Measurements from ENCODE around the gene ROCK2. TPM values are rescaled to one million over a fixed set of nuclear protein-coding genes. Genes with fewer than 3 reads are reported as not detected.
A peak's percentile ranks its signal among the peaks of the same experiment; 100 is the strongest.

The ROCK2 gene
- polyA plus RNA-seq, result 10 to 100 TPM in 2 of 3 donors, 1 to 10 TPM in 1; 5.6 to 22.8 (median 17.3) TPM

DNA sequence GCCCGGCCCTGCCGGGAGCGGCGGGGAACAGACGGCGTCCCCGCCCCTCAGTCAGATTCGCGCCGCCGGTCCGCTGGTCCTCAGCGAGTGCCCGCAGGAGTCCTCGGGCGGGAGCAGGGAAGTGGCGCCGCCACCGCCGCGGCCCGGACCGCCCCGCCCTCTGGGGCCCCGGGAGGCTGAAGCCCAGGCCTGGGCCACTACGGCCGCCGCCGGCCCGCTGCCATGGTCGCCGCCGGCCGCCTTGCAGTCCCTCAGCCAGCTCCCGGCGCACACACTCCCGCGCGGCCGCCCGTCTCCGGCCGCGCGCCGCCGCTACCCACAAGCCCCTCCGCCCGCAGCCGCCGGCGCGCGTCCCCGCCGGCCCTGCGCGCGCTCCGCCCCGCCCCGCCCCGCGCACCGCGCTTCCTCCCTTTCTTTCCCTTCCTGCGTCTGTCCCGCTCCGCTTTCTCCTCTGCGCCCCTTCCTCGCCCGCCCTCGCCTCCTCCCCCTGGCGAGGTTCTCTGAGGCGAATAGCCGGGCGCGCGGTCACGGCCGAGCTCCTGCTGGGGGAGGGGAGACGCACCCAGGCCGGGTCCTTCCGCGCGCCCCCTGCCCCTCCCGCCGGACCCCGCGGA is at the start of gene ROCK2:
Gene ROCK2 (minus strand): TSS at position 295 of the 614 bp plus-strand sequence. CDS start 500 bp downstream, outside the sequence.
- WGBS, 3 donors, result 0 to 1% (median 1%) methylated on average over 33 to 88 of the region's 90 CpGs
- H3K27ac ChIP-seq (ENCODE audit: low read depth, low read length), result peak within 1 kb of the TSS; percentile 91

DNA sequence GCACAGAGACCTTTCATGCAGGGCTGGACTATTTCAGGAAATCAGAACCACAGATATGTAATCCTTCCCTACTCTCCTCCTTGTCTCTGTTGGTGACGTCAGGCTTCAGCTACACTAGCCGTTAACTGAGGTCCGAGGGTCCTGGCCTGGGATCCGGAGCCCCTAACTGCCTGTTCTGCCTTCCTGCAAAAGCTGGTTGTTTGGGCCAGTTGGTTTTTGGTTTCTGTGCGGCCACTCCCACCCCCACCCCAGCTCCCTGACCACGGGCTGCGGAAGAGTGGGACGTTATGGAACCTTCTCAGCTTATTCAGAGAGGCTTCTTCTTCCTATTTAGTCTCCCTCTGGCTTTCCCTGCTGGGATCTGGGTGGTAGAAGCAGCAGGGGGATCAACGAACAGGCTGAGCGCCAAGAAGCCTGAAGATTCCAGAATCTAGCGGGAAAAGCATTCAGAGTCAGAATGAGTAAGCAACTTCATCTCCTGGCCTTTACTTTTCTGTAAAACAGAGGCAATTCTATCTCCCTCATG is 49.3 kb upstream of the ROCK2 start:
- H3K27ac ChIP-seq (ENCODE audit: low read depth, low read length), result no peak overlapping the region
- WGBS, 3 donors, result 63 to 90% (median 76%) methylated on average over 11 of the region's 11 CpGs

DNA sequence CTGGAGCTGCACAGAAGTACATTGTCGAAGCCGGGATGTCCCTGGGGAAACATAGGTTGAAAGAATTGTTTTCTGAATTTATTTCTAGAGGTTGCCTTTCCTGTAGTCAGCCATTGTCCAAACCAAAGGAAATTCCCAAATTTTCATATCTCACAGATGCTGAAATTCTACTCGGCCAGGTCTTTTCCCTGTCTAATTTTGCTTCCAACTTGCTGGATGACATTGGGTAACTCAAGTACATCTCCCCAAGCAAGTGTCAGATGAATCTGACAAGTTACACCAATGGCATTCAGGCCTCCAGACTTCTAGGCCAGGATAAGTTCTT is 47.5 kb upstream of the ROCK2 start:
- 46 to 50% (median 47%) methylated on average over 3 of the region's 3 CpGs for WGBS, 3 donors
- H3K27ac ChIP-seq (ENCODE audit: low read depth, low read length), result no peak overlapping the region

DNA sequence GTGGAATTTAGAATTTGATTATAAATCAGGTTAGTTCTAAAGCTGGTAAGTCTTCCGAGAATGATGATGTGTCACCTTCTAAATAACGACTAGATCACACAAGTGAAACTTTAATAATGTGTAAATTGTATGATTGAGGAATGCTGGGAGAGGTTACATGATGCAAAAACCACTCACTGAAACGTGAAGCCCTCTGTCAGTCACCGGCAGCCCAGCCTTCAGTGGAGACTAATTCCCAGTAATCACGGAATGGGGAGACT is 45.9 kb upstream of the ROCK2 start:
- H3K27ac ChIP-seq (ENCODE audit: low read depth, low read length), result no peak overlapping the region
- 74 to 84% (median 83%) methylated on average over 5 of the region's 5 CpGs for WGBS, 3 donors

DNA sequence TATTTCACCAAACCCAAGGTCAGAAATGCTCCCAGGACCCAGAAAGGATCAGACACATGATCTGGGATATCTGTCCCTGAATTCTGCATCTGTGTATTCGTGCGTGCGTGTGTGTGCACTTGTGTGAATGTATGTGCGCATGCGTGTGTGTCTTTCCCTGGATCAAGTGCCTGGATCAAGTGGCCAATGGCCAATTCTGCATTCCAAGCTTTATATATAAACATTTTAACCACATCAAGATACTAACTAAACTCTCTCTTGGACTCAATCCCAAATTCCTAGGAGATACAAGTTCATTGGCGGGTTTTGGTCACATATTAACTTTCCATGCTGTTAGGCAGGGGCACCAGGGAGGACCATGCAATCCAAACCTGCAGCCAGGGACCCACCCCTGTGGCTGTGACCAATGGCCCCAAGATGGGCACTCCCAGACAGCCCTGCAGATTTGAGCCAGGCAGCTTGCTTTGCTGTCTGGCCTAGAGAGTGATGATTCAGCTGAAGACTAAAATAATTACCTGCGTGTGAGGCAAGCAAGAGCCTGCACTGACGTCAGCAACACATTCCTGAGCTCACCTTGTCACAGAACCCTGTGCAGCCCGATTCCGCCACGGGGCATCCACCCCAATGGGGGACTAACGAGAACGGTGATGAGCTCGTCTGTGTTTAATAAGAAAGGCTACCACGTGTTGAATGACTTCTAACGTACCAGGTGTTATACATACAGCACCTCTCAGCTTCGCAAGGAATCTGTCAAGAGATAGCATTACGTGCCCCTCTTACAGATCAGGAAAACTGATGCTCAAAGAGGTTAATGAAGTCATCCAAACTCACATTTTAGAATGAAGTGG is 45.3 kb upstream of the ROCK2 start:
- H3K27ac ChIP-seq (ENCODE audit: low read depth, low read length), result no peak overlapping the region
- WGBS, 3 donors, result 59 to 74% (median 70%) methylated on average over 18 of the region's 18 CpGs

DNA sequence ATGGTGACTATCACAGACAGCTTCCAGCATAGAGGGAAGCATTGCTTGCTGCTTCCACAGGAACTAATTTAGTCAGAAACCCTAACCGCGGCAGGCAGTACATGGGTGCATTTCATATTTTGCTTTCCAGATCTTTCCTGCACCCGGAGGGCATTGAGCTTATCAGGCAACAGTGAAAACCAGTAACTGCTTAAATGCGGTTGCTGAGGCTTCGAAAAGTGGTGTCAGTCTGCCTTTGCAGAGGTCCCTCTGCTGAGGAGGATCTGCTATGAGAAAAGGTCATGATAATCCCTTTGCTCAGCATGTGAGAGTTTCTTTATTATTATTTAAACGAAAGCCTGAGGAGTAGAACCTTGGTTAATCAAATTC is 44.6 kb upstream of the ROCK2 start:
- WGBS, 3 donors, result 80 to 88% (median 83%) methylated on average over 6 of the region's 6 CpGs

DNA sequence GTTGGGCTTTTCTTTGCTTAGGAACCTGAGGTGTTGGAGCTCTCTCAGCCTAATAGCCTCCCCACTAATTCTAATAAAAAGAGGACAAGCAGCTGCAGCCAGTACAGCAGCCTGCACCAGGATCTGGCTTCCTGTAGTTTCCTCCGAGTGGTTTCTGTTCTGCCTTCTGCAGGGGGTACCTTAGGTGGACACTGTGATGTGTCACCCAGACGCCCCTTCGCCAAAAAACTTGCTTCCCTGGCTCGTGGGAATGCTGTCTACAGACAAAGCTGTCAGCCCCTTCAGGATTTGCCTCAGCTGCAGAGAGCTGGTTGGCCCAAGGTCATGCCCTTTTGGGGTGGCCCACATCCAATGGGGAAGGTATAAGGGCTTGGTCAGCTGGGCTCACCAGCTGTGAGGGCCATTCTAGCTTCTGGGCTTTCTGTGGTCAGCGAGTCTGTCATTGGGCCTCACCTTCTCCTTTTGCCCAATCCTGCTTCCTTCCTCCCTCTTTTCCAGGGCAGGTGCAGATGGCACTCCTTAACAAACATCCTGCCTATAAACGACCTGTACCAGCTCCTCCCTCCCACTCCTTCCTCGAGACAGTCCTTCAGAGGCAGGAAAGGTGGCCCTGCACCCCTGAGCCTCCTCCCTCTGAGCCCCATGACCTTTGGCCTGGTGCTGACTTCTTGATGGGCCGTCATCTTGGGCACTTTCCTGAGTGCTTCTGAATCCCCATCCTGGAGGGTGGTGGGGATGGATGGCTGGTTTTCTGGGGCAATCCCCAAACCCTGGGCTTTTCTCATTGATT is 44.0 kb upstream of the ROCK2 start:
- H3K27ac ChIP-seq (ENCODE audit: low read depth, low read length), result no peak overlapping the region

More for the DNA sequence above, 44.6 kb upstream of the ROCK2 start:
- no peak overlapping the region for H3K27ac ChIP-seq (ENCODE audit: low read depth, low read length)

DNA sequence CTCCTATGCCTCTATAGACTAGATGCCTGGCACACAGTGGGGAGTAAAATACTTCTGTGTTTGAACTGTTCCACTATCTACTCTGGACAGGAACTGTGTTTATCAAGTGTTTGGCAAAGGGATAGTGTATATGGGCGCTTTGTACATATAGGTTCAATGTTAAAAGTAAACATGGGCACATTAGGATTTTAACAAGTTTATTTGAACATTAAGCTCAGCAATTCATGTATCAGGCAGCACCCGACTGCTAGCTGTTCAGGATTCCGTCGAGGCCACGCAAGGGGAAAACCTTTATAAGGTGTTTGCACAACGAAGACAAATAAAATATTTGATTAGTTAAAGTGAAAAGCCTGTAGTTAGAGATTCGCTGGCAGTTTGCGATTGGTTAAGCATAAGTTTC is 43.4 kb upstream of the ROCK2 start:
- H3K27ac ChIP-seq (ENCODE audit: low read depth, low read length), result no peak overlapping the region
- WGBS, 3 donors, result 27 to 91% (median 75%) methylated on average over 8 of the region's 8 CpGs

More for the DNA sequence above, 44.0 kb upstream of the ROCK2 start:
- 51 to 69% (median 62%) methylated on average over 8 of the region's 8 CpGs for WGBS, 3 donors

DNA sequence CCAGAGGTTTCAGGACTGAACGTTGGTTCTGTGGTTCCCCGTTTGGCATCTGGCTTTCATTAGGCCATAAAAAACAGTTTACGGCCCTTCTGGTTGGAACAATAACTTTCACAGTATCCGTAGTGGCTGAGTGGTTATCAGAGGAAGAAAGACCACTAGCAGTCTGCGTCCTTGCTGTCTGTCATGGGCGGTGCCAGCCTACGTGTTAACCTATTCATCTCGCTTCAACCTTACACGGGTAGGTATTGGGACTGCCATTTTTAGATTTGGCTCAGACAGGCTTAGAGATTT is 42.6 kb upstream of the ROCK2 start:
- no peak overlapping the region for H3K27ac ChIP-seq (ENCODE audit: low read depth, low read length)
- WGBS, 3 donors, result 71 to 85% (median 83%) methylated on average over 9 of the region's 9 CpGs

DNA sequence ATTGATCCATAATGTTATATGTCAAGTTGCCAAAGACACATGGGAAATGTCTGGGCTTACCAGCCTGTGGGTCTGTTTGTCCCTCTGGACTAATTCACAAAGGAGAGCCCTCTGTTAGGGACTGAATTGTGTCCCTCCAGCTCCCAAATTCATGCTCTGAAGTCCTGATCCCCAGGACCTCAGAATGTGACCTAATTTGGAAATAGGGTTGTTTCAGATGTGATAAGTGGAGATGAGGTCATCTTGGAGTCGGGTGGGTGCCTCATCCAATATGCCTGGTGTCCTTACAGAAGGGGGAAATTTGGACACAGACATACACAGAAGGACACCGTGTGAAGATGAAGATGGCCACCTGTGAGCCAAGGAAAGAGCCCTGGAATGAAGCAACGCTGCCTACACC is 41.4 kb upstream of the ROCK2 start:
- WGBS, 3 donors, result 81 to 85% (median 82%) methylated on average over 3 of the region's 3 CpGs
- H3K27ac ChIP-seq (ENCODE audit: low read depth, low read length), result no peak overlapping the region

DNA sequence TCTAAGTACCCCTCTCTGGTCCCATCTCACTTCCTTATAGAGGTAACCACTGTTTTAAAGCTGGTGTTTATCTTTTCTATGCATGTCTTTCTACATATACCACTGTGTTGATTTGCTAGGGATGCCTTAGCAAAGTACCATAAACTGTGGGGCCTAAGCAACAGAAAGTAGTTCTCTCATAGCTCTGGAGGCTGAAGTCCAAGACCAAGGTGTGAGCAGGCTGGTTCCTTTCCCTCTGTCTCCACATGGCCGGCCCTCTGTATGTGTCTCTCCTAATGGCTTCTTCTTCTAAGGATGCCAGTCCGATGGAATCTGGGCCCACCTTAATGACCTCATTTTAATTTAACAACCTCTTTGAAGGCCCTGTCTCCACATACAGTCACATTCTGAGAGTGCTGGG is 40.8 kb upstream of the ROCK2 start:
- no peak overlapping the region for H3K27ac ChIP-seq (ENCODE audit: low read depth, low read length)
- WGBS, 3 donors, result 57 to 92% (median 77%) methylated on average over 2 of the region's 2 CpGs

DNA sequence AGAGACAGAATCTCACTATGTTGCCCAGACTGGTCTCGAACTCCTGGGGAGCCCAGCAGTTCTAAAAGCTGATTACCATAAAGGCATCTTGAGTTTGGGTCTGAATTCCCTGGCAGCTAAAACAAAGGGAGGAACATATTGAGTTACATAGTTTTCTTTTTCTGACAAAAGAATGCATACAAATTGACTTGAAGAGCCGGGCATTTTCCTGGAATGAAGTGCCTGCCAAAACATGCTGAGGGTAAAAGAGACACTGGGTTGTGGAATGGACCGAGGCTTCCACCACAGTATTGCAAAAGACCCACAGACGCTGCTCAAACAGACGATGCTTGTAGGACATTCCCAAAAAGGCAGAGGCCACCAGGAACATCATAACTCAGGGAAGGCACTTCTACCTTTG is 35.1 kb upstream of the ROCK2 start:
- no peak overlapping the region for H3K27ac ChIP-seq (ENCODE audit: low read depth, low read length)
- WGBS, 3 donors, result 53 to 67% (median 54%) methylated on average over 5 of the region's 5 CpGs

DNA sequence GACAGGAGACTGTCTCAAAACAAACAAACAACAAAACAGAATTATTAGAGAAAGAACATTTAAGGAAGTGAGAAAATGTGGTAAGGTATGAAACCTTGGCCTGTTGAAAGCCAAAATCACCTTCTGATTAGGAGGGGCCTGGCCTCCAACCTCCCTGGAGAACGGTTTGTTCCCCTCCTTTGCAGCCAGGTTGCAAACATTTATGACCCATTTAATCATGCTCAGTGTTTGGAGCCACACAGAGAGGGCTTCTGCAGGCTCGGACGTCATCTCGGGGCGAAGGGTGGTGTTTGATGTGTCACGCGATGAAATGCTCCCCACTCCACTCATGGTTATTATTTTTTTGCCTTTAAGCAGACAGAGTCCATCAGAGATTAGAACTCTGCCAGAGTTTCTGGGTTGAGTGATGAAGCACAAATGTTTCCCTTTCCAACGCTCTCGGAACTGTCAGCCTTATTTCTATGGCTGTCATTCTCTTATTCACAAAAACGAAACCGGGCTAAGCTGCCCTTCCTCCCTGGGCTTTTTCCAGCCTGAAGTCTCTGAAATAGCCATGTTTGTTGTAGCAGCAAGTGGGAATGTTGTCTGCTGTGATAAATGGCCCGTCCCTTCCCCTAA is 33.6 kb upstream of the ROCK2 start:
- WGBS, 3 donors, result 61 to 65% (median 63%) methylated on average over 12 of the region's 12 CpGs
- no peak overlapping the region for H3K27ac ChIP-seq (ENCODE audit: low read depth, low read length)

DNA sequence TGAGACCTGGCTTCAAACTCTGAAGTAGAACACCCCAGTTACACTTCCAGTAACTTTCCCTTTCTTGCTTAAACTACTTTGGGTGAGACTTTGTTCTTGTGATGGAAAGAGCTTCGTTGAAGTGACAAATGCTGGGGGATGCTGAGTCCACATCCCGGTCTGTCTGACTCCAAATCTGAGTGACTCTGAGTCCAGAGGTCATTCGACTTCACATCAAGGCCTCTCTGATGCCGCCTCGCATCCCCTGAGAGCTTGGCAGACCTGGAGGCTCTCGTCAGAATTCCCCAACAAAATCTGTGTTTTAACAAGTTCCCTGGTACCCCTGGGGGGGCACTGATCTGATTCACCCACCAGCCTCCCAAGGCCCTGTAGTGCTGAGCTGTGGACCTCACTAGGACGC is 31.6 kb upstream of the ROCK2 start:
- H3K27ac ChIP-seq (ENCODE audit: low read depth, low read length), result no peak overlapping the region
- WGBS, 3 donors, result 86 to 95% (median 91%) methylated on average over 7 of the region's 7 CpGs

DNA sequence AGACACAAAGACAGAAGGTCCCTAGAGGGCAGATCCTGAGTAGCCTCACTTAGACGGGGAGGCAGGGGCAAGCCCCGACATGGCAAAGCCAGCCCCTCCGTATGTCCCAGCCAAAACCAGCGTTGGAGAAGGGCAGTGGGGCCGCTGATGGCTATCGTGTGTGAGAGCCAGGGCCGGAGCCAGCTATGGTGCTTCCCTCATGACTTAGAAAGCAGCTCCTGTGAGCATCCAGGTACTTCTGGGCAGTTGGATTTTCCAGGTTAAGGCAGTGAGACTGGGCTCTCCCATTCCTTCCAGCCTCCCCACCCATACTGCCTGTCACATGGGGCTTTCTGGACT is 31.2 kb upstream of the ROCK2 start:
- 86 to 90% (median 89%) methylated on average over 7 of the region's 7 CpGs for WGBS, 3 donors

DNA sequence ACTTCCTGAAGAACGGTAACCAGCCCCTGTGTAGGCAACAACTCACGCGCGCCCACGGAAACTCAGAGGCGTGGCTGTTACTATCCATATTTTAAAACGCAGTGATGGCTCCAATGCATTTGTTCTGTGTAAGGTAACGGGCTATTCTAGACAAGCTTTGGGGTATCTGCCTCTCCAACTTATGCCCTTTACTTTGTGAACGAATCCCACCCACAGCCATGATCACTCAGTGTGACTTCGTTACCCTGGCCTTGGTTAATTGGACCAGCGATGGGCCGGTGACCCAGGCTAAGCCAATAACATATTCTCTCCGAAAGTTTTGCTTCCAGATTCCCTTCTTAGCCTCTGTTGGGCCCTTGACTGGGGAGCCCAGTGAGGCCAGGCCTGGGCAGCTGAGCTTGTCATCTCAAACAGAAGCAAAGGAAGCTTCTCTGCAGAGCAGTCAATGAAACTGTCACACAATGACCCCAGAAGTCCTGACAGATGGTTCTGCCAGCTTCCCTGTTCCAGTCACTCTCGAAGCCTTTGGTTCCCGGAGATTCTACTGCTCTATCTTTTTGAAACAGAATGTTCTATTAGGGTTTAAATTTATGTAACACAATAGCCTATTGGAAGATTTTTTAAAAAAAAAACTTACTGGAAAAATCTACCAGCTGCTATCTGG is 30.7 kb upstream of the ROCK2 start:
- H3K27ac ChIP-seq (ENCODE audit: low read depth, low read length), result peak overlapping the region; percentile 43
- 78 to 88% (median 79%) methylated on average over 15 of the region's 15 CpGs for WGBS, 3 donors

More for the DNA sequence above, 31.2 kb upstream of the ROCK2 start:
- H3K27ac ChIP-seq (ENCODE audit: low read depth, low read length), result no peak overlapping the region

DNA sequence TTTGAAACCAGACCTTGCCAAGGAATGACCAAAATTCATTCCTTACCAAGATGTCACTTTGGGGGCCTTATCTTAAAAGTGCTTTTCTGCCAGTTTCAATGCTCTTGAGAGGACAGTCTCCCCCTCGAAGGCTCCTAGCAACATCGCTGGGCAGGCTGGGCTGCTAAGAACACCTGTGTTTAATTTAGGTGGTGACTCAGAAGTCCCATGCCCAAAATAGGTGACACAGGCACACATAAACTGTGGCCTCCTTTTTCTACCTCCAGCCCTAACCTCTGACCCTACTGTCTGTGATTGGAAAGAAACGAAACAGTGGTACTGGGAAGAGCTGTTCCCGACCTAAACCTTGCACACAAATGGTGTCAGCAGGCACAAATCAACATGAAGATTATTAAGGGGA is 28.7 kb upstream of the ROCK2 start:
- no peak overlapping the region for H3K27ac ChIP-seq (ENCODE audit: low read depth, low read length)
- WGBS, 3 donors, result 89 to 93% (median 90%) methylated on average over 4 of the region's 4 CpGs

DNA sequence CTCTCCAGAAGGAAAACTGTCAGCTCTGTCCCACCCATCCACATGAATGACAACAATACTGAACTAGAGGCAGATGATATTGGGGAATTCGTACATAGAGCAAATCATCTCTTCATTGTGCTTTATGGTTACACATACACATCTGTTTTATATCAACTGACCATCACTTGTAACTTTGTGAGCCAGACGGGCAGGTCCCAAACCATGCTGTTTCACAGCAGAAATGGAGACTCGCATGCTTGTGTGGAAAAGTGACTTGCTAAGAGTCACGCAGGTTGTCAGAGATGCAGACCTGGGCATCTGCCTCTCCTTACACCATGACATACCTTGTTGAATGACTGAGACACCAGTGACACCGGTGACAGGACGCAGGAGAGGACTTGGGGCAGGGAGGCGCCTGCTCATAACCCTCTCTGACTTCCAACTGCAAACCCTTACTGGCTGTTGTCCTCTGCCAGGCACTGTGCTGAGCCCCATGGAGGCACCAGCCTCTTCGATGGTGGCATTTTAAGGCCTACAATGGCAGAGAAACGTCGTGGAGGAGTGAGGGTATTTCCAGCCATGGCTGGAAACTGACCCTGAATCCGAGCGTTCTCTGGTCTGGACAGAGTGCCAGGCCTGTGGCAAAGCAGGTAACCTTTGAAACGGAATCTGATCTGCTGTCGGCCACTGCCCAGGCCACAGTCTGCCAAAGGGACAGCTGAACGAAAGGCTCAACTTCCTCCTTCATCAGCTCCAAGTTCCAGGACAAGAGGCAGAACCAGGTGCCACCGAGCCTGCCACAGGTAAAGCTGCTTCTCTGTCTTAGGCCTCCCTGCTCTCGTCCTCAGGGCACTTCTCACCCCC is 26.9 kb upstream of the ROCK2 start:
- 86 to 94% (median 90%) methylated on average over 17 of the region's 17 CpGs for WGBS, 3 donors
- no peak overlapping the region for H3K27ac ChIP-seq (ENCODE audit: low read depth, low read length)
